Sigmoid colon (tissue), 4 donors: ENCODE results near the gene FRMD1.

Experiments used
- CTCF ChIP-seq, 4 experiments: fragments of 450-650 bp in 3 of 4; fragments of 200-600 bp in 1 of 4; IDR thresholded peaks; one replicate each; pipeline ENCODE4 v1.5.1; 2016 to 2019; ENCODE audit warnings: antibody characterized with exemption in 4 of 4, mild to moderate bottlenecking in 3 of 4, moderate library complexity in 2 of 4
- EP300 ChIP-seq, 4 donors: sonication (generic); formaldehyde crosslinking; IDR thresholded peaks; one replicate each; pipeline ENCODE4 v1.6.1; 2017; ENCODE audit warnings: antibody characterized with exemption in 4 of 4
- POLR2A ChIP-seq, 2 donors: fragments of 450-650 bp; IDR thresholded peaks; one replicate each; pipeline ENCODE4 v1.6.1; 2016; ENCODE audit warnings: antibody characterized with exemption in 2 of 2, mild to moderate bottlenecking in 2 of 2, moderate library complexity in 2 of 2
- POLR2AphosphoS5 ChIP-seq, 4 donors: sonication (generic); formaldehyde crosslinking; IDR thresholded peaks; one replicate each; pipeline ENCODE4 v1.6.1; 2017; ENCODE audit warnings: antibody characterized with exemption in 4 of 4

GRCh38 chr6:168032005-168032760, 46.8 kb downstream of the FRMD1 start:
- TF ChIP-seq CTCF (IDR thresholded peaks at IDR 0.05) (no peak), POLR2AphosphoS5 (IDR thresholded peaks at IDR 0.05) (no peak), POLR2A (IDR thresholded peaks at IDR 0.05) (no peak), EP300 (IDR thresholded peaks at IDR 0.05) (no peak)
